ENCODE data around the gene SPNS3. TPM values are rescaled to one million over a fixed set of nuclear protein-coding genes. Genes with fewer than 3 reads are reported as not detected.

Gene SPNS3
- total and polyA plus RNA-seq, 2 donors (not counting 1 experiment from before 2014, with no cell fraction given) = 0.44 to 0.52 TPM

DNA sequence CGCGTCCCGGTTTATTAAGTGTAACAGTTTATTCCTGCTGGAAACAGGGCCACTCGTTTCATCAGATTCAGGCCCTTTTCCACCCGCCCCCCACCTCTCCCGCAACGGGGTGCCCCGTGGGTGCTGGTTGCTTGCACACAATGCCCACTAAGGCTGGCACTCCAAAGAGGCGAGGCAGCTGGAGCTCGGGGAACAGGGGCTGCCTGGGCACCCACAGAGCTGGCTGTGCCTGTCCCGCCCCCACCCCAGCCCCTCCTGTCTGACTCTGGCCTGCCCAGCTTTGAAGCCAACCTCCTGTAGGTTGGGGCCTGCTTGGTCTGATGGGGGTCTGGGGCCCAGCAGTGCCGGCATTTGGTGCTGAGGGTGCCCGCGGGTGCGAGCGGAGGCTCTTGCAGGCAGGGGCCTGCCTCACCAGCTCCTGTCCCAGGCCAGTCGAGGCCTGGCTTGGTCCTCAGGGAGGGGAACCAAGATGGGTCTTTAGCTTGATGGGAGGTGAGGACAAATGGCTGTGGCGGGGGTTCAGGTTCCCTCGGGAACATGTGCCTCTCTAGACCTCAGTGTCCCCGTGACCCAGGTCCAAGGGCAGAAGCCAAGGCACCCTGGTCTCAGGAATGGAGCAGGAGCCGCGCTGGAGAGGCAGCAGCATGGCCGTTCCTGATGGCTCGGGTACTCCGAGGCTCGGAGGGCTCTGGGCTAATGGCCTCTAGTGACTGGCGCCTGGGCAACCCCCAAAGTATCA lies 101.4 kb downstream of the SPNS3 start:
- H3K27ac ChIP-seq (ENCODE audit: low read length in 2 of 2) = no peak overlapping the region
- H3K4me2 ChIP-seq (replicated peaks; ENCODE audit: low read depth, low read length, poor library complexity, severe bottlenecking) = no peak overlapping the region
- Mint-ChIP-seq H3K27me3 (peaks cover 11% of the 10 kb centered on the region), H3K4me1 (peaks cover 2% of the 10 kb centered on the region), H3K4me3 (no peak overlapping the region), H3K9me3 (ENCODE audit: insufficient read depth) (no peaks in the 10 kb centered on the region), H3K27ac (no peak overlapping the region)
- intact Hi-C loops (cut with micrococcal nuclease) = no loop called here
- no peaks in the 10 kb centered on the region for H3K79me2 ChIP-seq (ENCODE audit: control insufficient read depth, insufficient read depth, low read length)
- CTCF ChIA-PET = no interaction called here
- peaks cover 0 to 3% of the 10 kb centered on the region in 2 donors for H3K4me1 ChIP-seq (ENCODE audit: control insufficient read depth in 2 of 2, insufficient read depth in 2 of 2, low read length in 2 of 2)
- ATAC-seq (ENCODE audit: low read depth) = no peak
- peaks cover 0 to 2% (median 0%) of the 10 kb centered on the region in 4 experiments for H3K27me3 ChIP-seq (replicated peaks in 1 of 4; ENCODE audit: control extremely low read depth in 1 of 4, control insufficient read depth in 3 of 4, insufficient read depth in 4 of 4, low read length in 3 of 4)
- WGBS (ENCODE audit: insufficient coverage) = 86% methylated on average over 20 of the region's 27 CpGs
- POLR2A ChIA-PET = no interaction called here
- no peaks in the 10 kb centered on the region for H4K20me1 ChIP-seq (ENCODE audit: control insufficient read depth, insufficient read depth, low read length, poor library complexity, severe bottlenecking)
- DNase-seq = no peak
- H3K4me3 ChIP-seq (ENCODE audit: control extremely low read depth in 1 of 5, extremely low read depth in 1 of 5, insufficient read depth in 1 of 5, low read depth in 2 of 5, low read length in 4 of 5) = no peak overlapping the region
- H3K9ac ChIP-seq (ENCODE audit: low read length) = no peak overlapping the region
- peaks cover 0 to 12% of the 10 kb centered on the region in 2 experiments for H3K36me3 ChIP-seq (replicated peaks in 1 of 2; ENCODE audit: control extremely low read depth in 1 of 2, control insufficient read depth in 1 of 2, extremely low read depth in 1 of 2, insufficient read depth in 2 of 2, low read length in 1 of 2)
- no peaks in the 10 kb centered on the region for H3K9me3 ChIP-seq (ENCODE audit: control extremely low read depth in 1 of 3, control insufficient read depth in 2 of 3, insufficient read depth in 1 of 3, low read length in 2 of 3)
- no peak overlapping the region for H2AFZ ChIP-seq (ENCODE audit: insufficient read depth, low read depth, low read length, poor library complexity, severe bottlenecking)
- no peak for TF ChIP-seq EZH2 (IDR thresholded peaks at IDR 0.05; ENCODE audit: borderline replicate concordance, insufficient read depth, low read depth, low read length, poor library complexity, severe bottlenecking)
- TF ChIP-seq, protein P1, sequence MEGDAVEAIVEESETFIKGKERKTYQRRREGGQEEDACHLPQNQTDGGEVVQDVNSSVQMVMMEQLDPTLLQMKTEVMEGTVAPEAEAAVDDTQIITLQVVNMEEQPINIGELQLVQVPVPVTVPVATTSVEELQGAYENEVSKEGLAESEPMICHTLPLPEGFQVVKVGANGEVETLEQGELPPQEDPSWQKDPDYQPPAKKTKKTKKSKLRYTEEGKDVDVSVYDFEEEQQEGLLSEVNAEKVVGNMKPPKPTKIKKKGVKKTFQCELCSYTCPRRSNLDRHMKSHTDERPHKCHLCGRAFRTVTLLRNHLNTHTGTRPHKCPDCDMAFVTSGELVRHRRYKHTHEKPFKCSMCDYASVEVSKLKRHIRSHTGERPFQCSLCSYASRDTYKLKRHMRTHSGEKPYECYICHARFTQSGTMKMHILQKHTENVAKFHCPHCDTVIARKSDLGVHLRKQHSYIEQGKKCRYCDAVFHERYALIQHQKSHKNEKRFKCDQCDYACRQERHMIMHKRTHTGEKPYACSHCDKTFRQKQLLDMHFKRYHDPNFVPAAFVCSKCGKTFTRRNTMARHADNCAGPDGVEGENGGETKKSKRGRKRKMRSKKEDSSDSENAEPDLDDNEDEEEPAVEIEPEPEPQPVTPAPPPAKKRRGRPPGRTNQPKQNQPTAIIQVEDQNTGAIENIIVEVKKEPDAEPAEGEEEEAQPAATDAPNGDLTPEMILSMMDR (IDR thresholded peaks at IDR 0.05) = no peak

DNA sequence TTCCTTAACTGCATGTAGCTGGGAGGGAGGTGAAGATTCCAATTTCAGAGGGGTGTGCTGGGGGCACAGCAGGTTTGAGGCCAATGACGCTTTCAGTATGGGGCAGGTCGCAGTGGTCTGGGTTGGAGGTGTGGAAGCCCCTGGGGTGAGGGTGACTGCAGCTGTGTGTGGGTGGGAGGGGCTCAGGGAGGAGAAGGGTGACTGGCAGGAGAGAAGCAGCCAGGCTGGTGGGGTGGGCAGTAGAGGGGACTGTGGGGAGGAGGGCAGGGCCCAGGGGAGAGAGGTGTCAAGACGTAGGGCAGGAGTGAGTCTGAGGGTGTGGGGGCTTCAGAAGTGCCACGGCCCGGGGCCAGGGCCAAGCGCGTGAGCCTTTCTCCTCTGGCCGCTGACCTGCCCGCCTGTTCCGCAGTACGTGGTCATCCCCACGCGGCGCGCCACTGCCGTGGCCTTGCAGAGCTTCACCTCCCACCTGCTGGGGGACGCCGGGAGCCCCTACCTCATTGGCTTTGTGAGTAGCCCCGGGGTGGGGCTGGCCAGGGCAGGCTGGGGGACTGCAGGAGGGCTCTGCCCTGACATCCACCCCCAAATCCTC lies 102.0 kb downstream of the SPNS3 start:
- WGBS (ENCODE audit: insufficient coverage) = 90% methylated on average over 19 of the region's 19 CpGs
- Histone ChIP-seq H3K27ac (ENCODE audit: low read length in 2 of 2) (no peak overlapping the region), H3K4me2 (replicated peaks; ENCODE audit: low read depth, low read length, poor library complexity, severe bottlenecking) (no peak overlapping the region), H3K9me3 (ENCODE audit: control extremely low read depth in 1 of 3, control insufficient read depth in 2 of 3, insufficient read depth in 1 of 3, low read length in 2 of 3) (no peaks in the 10 kb centered on the region), H3K36me3 (replicated peaks in 1 of 2; ENCODE audit: control extremely low read depth in 1 of 2, control insufficient read depth in 1 of 2, extremely low read depth in 1 of 2, insufficient read depth in 2 of 2, low read length in 1 of 2) (peaks cover 0 to 16% of the 10 kb centered on the region in 2 experiments), H3K79me2 (ENCODE audit: control insufficient read depth, insufficient read depth, low read length) (no peaks in the 10 kb centered on the region), H2AFZ (ENCODE audit: insufficient read depth, low read depth, low read length, poor library complexity, severe bottlenecking) (no peak overlapping the region), H3K9ac (ENCODE audit: low read length) (no peak overlapping the region), H3K4me1 (ENCODE audit: control insufficient read depth in 2 of 2, insufficient read depth in 2 of 2, low read length in 2 of 2) (peaks cover 0 to 3% of the 10 kb centered on the region in 2 donors), H3K4me3 (ENCODE audit: control extremely low read depth in 1 of 5, extremely low read depth in 1 of 5, insufficient read depth in 1 of 5, low read depth in 2 of 5, low read length in 4 of 5) (no peak overlapping the region), H4K20me1 (ENCODE audit: control insufficient read depth, insufficient read depth, low read length, poor library complexity, severe bottlenecking) (no peaks in the 10 kb centered on the region), H3K27me3 (replicated peaks in 1 of 4; ENCODE audit: control extremely low read depth in 1 of 4, control insufficient read depth in 3 of 4, insufficient read depth in 4 of 4, low read length in 3 of 4) (no peaks in the 10 kb centered on the region)
- DNase-seq = no peak
- no peak overlapping the region for H3K4me3 Mint-ChIP-seq
- POLR2A ChIA-PET = no interaction called here
- peaks cover 2% of the 10 kb centered on the region for H3K4me1 Mint-ChIP-seq
- CTCF ChIA-PET = no interaction called here
- no peaks in the 10 kb centered on the region for H3K9me3 Mint-ChIP-seq (ENCODE audit: insufficient read depth)
- no peak for ATAC-seq (ENCODE audit: low read depth)
- intact Hi-C loops (cut with micrococcal nuclease) = no loop called here
- H3K27ac Mint-ChIP-seq = no peak overlapping the region
- H3K27me3 Mint-ChIP-seq = peaks cover 11% of the 10 kb centered on the region
- TF ChIP-seq, protein P1 (IDR thresholded peaks at IDR 0.05) = no peak
- no peak for TF ChIP-seq EZH2 (IDR thresholded peaks at IDR 0.05; ENCODE audit: borderline replicate concordance, insufficient read depth, low read depth, low read length, poor library complexity, severe bottlenecking)

Measured in B cell (primary cell).